Gastrocnemius medialis (tissue), 4 donors: Measurements from ENCODE around the gene HACD2. TPM values are rescaled to one million over a fixed set of nuclear protein-coding genes. Genes with fewer than 3 reads are reported as not detected.

Source experiments
- ATAC-seq, 2 donors: fragments of 150-250 bp; one replicate each; pipeline ENCODE4 v1.9.1; 2016
- DNase-seq, 2 donors: peaks; one replicate each; pipeline ENCODE4 v3.0.0-alpha.2; 2019
- H3K27ac ChIP-seq, 4 donors: fragments of 200-600 bp; sonication (generic); 1 replicate in 1 of 4; 2 replicates in 3 of 4; pipeline ENCODE4 v1.5.1; 2016 to 2018; ENCODE audit warnings: mild to moderate bottlenecking in 2 of 4, moderate library complexity in 1 of 4
- H3K27me3 ChIP-seq, 3 donors: fragments of 200-600 bp; sonication (generic) in 2 of 3; 1 replicate in 1 of 3; 2 replicates in 2 of 3; pipeline versions ENCODE4 v1.5.1 to v1.6.0; 2016 to 2019; ENCODE audit warnings: mild to moderate bottlenecking in 1 of 3, moderate library complexity in 1 of 3
- H3K36me3 ChIP-seq, 2 donors: fragments of 200-600 bp; sonication (generic) in 1 of 2; one replicate each; pipeline ENCODE4 v1.5.1; 2017 to 2018
- H3K4me1 ChIP-seq, 2 donors: fragments of 200-600 bp; sonication (generic) in 1 of 2; one replicate each; pipeline ENCODE4 v1.5.1; 2016 to 2017; ENCODE audit warnings: mild to moderate bottlenecking in 2 of 2
- H3K4me3 ChIP-seq, 4 donors: fragments of 200-600 bp; sonication (generic) in 3 of 4; 1 replicate in 1 of 4; 2 replicates in 3 of 4; pipeline ENCODE4 v1.5.1; 2016 to 2019; ENCODE audit warnings: mild to moderate bottlenecking in 2 of 4
- H3K9me3 ChIP-seq, 3 donors: fragments of 200-600 bp; sonication (generic) in 2 of 3; 1 replicate in 1 of 3; 2 replicates in 2 of 3; pipeline ENCODE4 v1.5.1; 2016 to 2019
- CTCF ChIP-seq, 5 experiments: fragments of 450-650 bp in 3 of 5; fragments of 200-600 bp in 2 of 5; sonication (generic) in 2 of 5; IDR thresholded peaks in 4 of 5; conservative IDR thresholded peaks in 1 of 5; 1 replicate in 4 of 5; 2 replicates in 1 of 5; pipeline ENCODE4 v1.5.1; 2016 to 2019; ENCODE audit warnings: antibody characterized with exemption in 5 of 5, mild to moderate bottlenecking in 3 of 5, moderate library complexity in 3 of 5
- POLR2A ChIP-seq, 2 donors: fragments of 450-650 bp; IDR thresholded peaks; one replicate each; pipeline ENCODE4 v1.6.1; 2017; ENCODE audit warnings: antibody characterized with exemption in 2 of 2, mild to moderate bottlenecking in 2 of 2, moderate library complexity in 2 of 2
- in situ Hi-C, 4 donors: fragments of 200-750 bp; cut with MboI; loops; one replicate each; pipeline versions ENCODE4 v1.15.0 to v1.8.0; 2017; ENCODE audit warnings: low sequenced_read_pairs in 4 of 4
- intact Hi-C: fragments of 100-400 bp; cut with DNase I; formaldehyde crosslinking; loops from one replicate; pipeline ENCODE4 v1.15.1; 2023; ENCODE audit warnings: low total_unique reads
- total RNA-seq, 4 donors: library from RNA; depleted of rRNA; stranded (reverse); fragments of >200 nt; gene quantifications; one replicate each; pipeline versions ENCODE4 v1.1.0 to v1.2.3, GENCODE V29; 2016

Gene HACD2
- total RNA-seq, 4 donors from 2014 or later = 3.9 to 19.8 (median 6.7) TPM

GRCh38 chr3:123444744-123445143, 140.1 kb downstream of the HACD2 start:
- Histone ChIP-seq H3K27me3 (peaks cover 6 to 21% (median 10%) of the 10 kb centered on the region in 3 donors), H3K36me3 (no peaks in the 10 kb centered on the region), H3K4me3 (peak overlapping the region in 1 of 4 donors; percentile 14), H3K4me1 (peaks cover 0 to 4% of the 10 kb centered on the region in 2 donors), H3K27ac (no peak overlapping the region), H3K9me3 (no peaks in the 10 kb centered on the region)
- in situ Hi-C loops (no loop called here), intact Hi-C loops (loop anchor here (5.0 kb wide), 1 partner anchor 113 kb away; no protein-coding TSS in a partner anchor)
- no peak for DNase-seq
- no peak for ATAC-seq
- TF ChIP-seq CTCF (IDR thresholded peaks at IDR 0.05 in 4 of 5, conservative IDR thresholded peaks at IDR 0.05 in 1 of 5) = no peak
- no peak for TF ChIP-seq POLR2A (IDR thresholded peaks at IDR 0.05)

GRCh38 chr3:123444023-123444422, 140.8 kb downstream of the HACD2 start:
- ATAC-seq (no peak), DNase-seq (no peak)
- in situ Hi-C loops = no loop called here
- H3K36me3 ChIP-seq = no peaks in the 10 kb centered on the region
- intact Hi-C loops = no loop called here
- peak overlapping the region in 1 of 4 donors; percentile 4 for H3K27ac ChIP-seq
- TF ChIP-seq POLR2A (IDR thresholded peaks at IDR 0.05) = no peak
- TF ChIP-seq CTCF (IDR thresholded peaks at IDR 0.05 in 4 of 5, conservative IDR thresholded peaks at IDR 0.05 in 1 of 5) = no peak
- H3K4me1 ChIP-seq = peaks cover 0 to 4% of the 10 kb centered on the region in 2 donors
- H3K9me3 ChIP-seq = no peaks in the 10 kb centered on the region
- peak overlapping the region in 1 of 4 donors; percentile 14 for H3K4me3 ChIP-seq
- peaks cover 5 to 17% (median 7%) of the 10 kb centered on the region in 3 donors for H3K27me3 ChIP-seq

GRCh38 chr3:123442908-123443307, 141.9 kb downstream of the HACD2 start:
- DNase-seq (no peak), ATAC-seq (no peak)

GRCh38 chr3:123442125-123442524, 142.7 kb downstream of the HACD2 start:
- DNase-seq (no peak), ATAC-seq (no peak)
- H3K4me1 ChIP-seq = no peaks in the 10 kb centered on the region
- TF ChIP-seq POLR2A (IDR thresholded peaks at IDR 0.05) = no peak
- no peak for TF ChIP-seq CTCF (IDR thresholded peaks at IDR 0.05 in 4 of 5, conservative IDR thresholded peaks at IDR 0.05 in 1 of 5)
- no peaks in the 10 kb centered on the region for H3K36me3 ChIP-seq
- intact Hi-C loops = no loop called here
- H3K4me3 ChIP-seq = no peak overlapping the region
- H3K27ac ChIP-seq = no peak overlapping the region
- H3K9me3 ChIP-seq = no peaks in the 10 kb centered on the region
- H3K27me3 ChIP-seq = peaks cover 0 to under 1% (median 0%) of the 10 kb centered on the region in 3 donors
- in situ Hi-C loops = no loop called here

More at GRCh38 chr3:123442908-123443307, 141.9 kb downstream of the HACD2 start:
- no peaks in the 10 kb centered on the region for H3K9me3 ChIP-seq
- intact Hi-C loops (no loop called here), in situ Hi-C loops (no loop called here)
- no peaks in the 10 kb centered on the region for H3K4me1 ChIP-seq
- H3K4me3 ChIP-seq = no peak overlapping the region
- peaks cover 0 to 7% (median 0%) of the 10 kb centered on the region in 3 donors for H3K27me3 ChIP-seq
- no peaks in the 10 kb centered on the region for H3K36me3 ChIP-seq
- TF ChIP-seq CTCF (IDR thresholded peaks at IDR 0.05 in 4 of 5, conservative IDR thresholded peaks at IDR 0.05 in 1 of 5) (no peak), POLR2A (IDR thresholded peaks at IDR 0.05) (no peak)
- no peak overlapping the region for H3K27ac ChIP-seq

Other genes starting within 250 kb of the HACD2 start
- 1 to 10 TPM; 1.0 to 6.4 (median 4.3) TPM for gene ADCY5, start 136.0 kb downstream of the HACD2 start, total RNA-seq